WERI-Rb-1 (cell line): ENCODE data around the gene KCTD1.

Experiments used
- DNase-seq: peaks from one replicate; pipeline ENCODE4 v3.0.0-alpha.2; 2020
- H3K27ac ChIP-seq: fragments of 250-450 bp; sonication (Bioruptor Pico); 2 replicates; pipeline ENCODE4 v1.5.1; 2020; ENCODE audit warnings: mild to moderate bottlenecking, moderate library complexity
- H3K27me3 ChIP-seq: fragments of 250-450 bp; sonication (Bioruptor Pico); 2 replicates; pipeline ENCODE4 v1.5.1; 2021; ENCODE audit warnings: mild to moderate bottlenecking, low read depth, moderate library complexity; ENCODE audit not compliant: insufficient read depth, severe bottlenecking
- H3K36me3 ChIP-seq: fragments of 250-450 bp; sonication (Bioruptor Pico); 2 replicates; pipeline ENCODE4 v1.5.1; 2020; ENCODE audit warnings: mild to moderate bottlenecking, moderate library complexity
- H3K4me3 ChIP-seq: 2 replicates; pipeline ENCODE4 v1.5.1; 2011; ENCODE audit warnings: low read depth, mild to moderate bottlenecking, control low read depth, low read length
- H3K9me3 ChIP-seq: fragments of 250-450 bp; sonication (Bioruptor Pico); 2 replicates; pipeline ENCODE4 v1.5.1; 2021; ENCODE audit warnings: mild to moderate bottlenecking, moderate library complexity; ENCODE audit not compliant: severe bottlenecking
- CTCF ChIP-seq: IDR thresholded peaks from 2 replicates; pipeline ENCODE4 v1.5.1; 2011; ENCODE audit warnings: low read depth, mild to moderate bottlenecking, control low read depth, inconsistent platforms, low read length

The KCTD1 gene

GRCh38 chr18:26574958-26575864 is 26.9 kb upstream of the KCTD1 start:
- DNase-seq: no peak
- TF ChIP-seq CTCF: no peak
- no peak overlapping the region for H3K4me3 ChIP-seq

GRCh38 chr18:26568926-26569665 is 20.7 kb upstream of the KCTD1 start:
- Histone ChIP-seq H3K4me3 (no peak overlapping the region), H3K27me3 (no peaks in the 10 kb centered on the region), H3K27ac (no peak overlapping the region), H3K36me3 (no peaks in the 10 kb centered on the region), H3K9me3 (no peaks in the 10 kb centered on the region)
- TF ChIP-seq CTCF: no peak
- no peak for DNase-seq

More at GRCh38 chr18:26574958-26575864, 26.9 kb upstream of the KCTD1 start:
- Histone ChIP-seq H3K36me3 (no peaks in the 10 kb centered on the region), H3K27ac (no peak overlapping the region), H3K9me3 (no peaks in the 10 kb centered on the region), H3K27me3 (no peaks in the 10 kb centered on the region)

GRCh38 chr18:26568513-26568912 is 20.2 kb upstream of the KCTD1 start:
- no peak overlapping the region for H3K4me3 ChIP-seq
- H3K27me3 ChIP-seq: no peaks in the 10 kb centered on the region
- no peaks in the 10 kb centered on the region for H3K36me3 ChIP-seq

GRCh38 chr18:26566874-26567555 is 18.7 kb upstream of the KCTD1 start:
- TF ChIP-seq CTCF: no peak
- no peaks in the 10 kb centered on the region for H3K9me3 ChIP-seq
- DNase-seq: no peak
- no peak overlapping the region for H3K4me3 ChIP-seq
- H3K36me3 ChIP-seq: no peaks in the 10 kb centered on the region
- H3K27me3 ChIP-seq: no peaks in the 10 kb centered on the region
- no peak overlapping the region for H3K27ac ChIP-seq

More at GRCh38 chr18:26568513-26568912, 20.2 kb upstream of the KCTD1 start:
- Histone ChIP-seq H3K9me3 (no peaks in the 10 kb centered on the region), H3K27ac (no peak overlapping the region)
- DNase-seq: no peak
- TF ChIP-seq CTCF: no peak

- Histone ChIP-seq H3K27ac (no peak overlapping the region), H3K36me3 (no peaks in the 10 kb centered on the region), H3K9me3 (no peaks in the 10 kb centered on the region), H3K4me3 (no peak overlapping the region), H3K27me3 (no peaks in the 10 kb centered on the region)
- no peak for TF ChIP-seq CTCF
- DNase-seq: no peak
These were observed 17.2 kb upstream of the KCTD1 start for GRCh38 chr18:26565514-26565913.
